Breast epithelium (tissue), 3 donors: ENCODE data around the gene ZSCAN5A.

ENCODE experiments used
- CTCF ChIP-seq, 3 donors: fragments of 450-650 bp; IDR thresholded peaks; one replicate each; pipeline ENCODE4 v1.5.1; 2016 to 2017; ENCODE audit warnings: antibody characterized with exemption in 3 of 3, mild to moderate bottlenecking in 3 of 3, moderate library complexity in 3 of 3
- POLR2AphosphoS5 ChIP-seq, 3 donors: sonication (generic); formaldehyde crosslinking; IDR thresholded peaks; one replicate each; pipeline ENCODE4 v1.6.1; 2017; ENCODE audit warnings: antibody characterized with exemption in 3 of 3

GRCh38 chr19:56258272-56258671 lies 56.4 kb downstream of the ZSCAN5A start:
- TF ChIP-seq POLR2AphosphoS5 (IDR thresholded peaks at IDR 0.05) (no peak), CTCF (IDR thresholded peaks at IDR 0.05) (no peak)
